ENCODE data around the gene FOXC1.

GRCh38 chr6:1643111-1643510, 33.4 kb downstream of the FOXC1 start:
- TF ChIP-seq, protein P1, sequence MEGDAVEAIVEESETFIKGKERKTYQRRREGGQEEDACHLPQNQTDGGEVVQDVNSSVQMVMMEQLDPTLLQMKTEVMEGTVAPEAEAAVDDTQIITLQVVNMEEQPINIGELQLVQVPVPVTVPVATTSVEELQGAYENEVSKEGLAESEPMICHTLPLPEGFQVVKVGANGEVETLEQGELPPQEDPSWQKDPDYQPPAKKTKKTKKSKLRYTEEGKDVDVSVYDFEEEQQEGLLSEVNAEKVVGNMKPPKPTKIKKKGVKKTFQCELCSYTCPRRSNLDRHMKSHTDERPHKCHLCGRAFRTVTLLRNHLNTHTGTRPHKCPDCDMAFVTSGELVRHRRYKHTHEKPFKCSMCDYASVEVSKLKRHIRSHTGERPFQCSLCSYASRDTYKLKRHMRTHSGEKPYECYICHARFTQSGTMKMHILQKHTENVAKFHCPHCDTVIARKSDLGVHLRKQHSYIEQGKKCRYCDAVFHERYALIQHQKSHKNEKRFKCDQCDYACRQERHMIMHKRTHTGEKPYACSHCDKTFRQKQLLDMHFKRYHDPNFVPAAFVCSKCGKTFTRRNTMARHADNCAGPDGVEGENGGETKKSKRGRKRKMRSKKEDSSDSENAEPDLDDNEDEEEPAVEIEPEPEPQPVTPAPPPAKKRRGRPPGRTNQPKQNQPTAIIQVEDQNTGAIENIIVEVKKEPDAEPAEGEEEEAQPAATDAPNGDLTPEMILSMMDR (IDR thresholded peaks at IDR 0.05) = no peak
- no peak for TF ChIP-seq EP300 (IDR thresholded peaks at IDR 0.05)

All from tibial nerve (tissue), 4 donors.